HepG2 (cell line): ENCODE data around the gene SFXN5. TPM values are rescaled to one million over a fixed set of nuclear protein-coding genes. Genes with fewer than 3 reads are reported as not detected.

Source experiments
- ATAC-seq: fragments of 200-7000 bp; cut with Tn5 transposase; 3 replicates; pipeline ENCODE4 v1.9.1; 2020; ENCODE audit warnings: mild to moderate bottlenecking, moderate library complexity
- BruUV-seq: library from RNA; stranded (reverse); fragments of 400-500 nt; replicated peaks from 2 replicates; lab custom pipeline; 2021; lab: Mats Ljungman, UMichigan
- CTCF ChIA-PET: fragments of 300-600 bp; formaldehyde crosslinking; extraction: SDS; loops from one replicate; lab custom pipeline; 2021; ENCODE audit warnings: low total read pairs, inconsistent platforms, low intra/inter-chr PET ratio; lab: Yijun Ruan, JAX
- POLR2A ChIA-PET: fragments of 350-600 bp; sonication (Branson Sonifier 250); formaldehyde crosslinking; loops from one replicate; lab custom pipeline; 2020; ENCODE audit warnings: antibody characterized with exemption, inconsistent platforms; lab: Yijun Ruan, JAX
- DNase-seq: peaks from one replicate; pipeline ENCODE4 v3.0.0-alpha.2; 2015; ENCODE audit warnings: low spot score
- FAIRE-seq: peaks from 3 replicates; lab custom pipeline; 2011; peaks lifted over from hg19 to GRCh38; lab: Jason Lieb, UNC
- H2AFZ ChIP-seq: one replicate; pipeline ENCODE4 v1.6.1; 2011; ENCODE audit warnings: low read length, inconsistent platforms
- H3K27ac ChIP-seq: fragments of 300-600 bp; 3 replicates; pipeline ENCODE4 v1.8.0; 2011; ENCODE audit warnings: mixed run types, mild to moderate bottlenecking, mixed read lengths, low read length, inconsistent platforms; ENCODE audit not compliant: insufficient read depth; ENCODE audit errors: extremely low read length
- H3K27me3 ChIP-seq, 2 experiments: fragments of 200-600 bp in 1 of 2; 2 replicates in 1 of 2; 3 replicates in 1 of 2; pipeline versions ENCODE4 v1.6.0 to v1.8.0; 2011; ENCODE audit warnings: low read length in 2 of 2, mild to moderate bottlenecking in 2 of 2, moderate library complexity in 2 of 2, inconsistent platforms in 1 of 2; ENCODE audit not compliant: insufficient read depth in 2 of 2, control insufficient read depth in 1 of 2
- H3K36me3 ChIP-seq, 2 experiments: fragments of 200-600 bp in 1 of 2; replicated peaks in 1 of 2; 2 replicates in 1 of 2; 3 replicates in 1 of 2; pipeline versions ENCODE4 v1.5.1 to v1.8.0; 2011; ENCODE audit warnings: low read length in 2 of 2, inconsistent platforms in 1 of 2; ENCODE audit not compliant: insufficient read depth in 2 of 2, control insufficient read depth in 1 of 2
- H3K4me1 ChIP-seq: 2 replicates; pipeline ENCODE4 v1.5.1; 2012; ENCODE audit warnings: low read length, inconsistent platforms; ENCODE audit not compliant: insufficient read depth
- H3K4me2 ChIP-seq: 2 replicates; pipeline ENCODE4 v1.6.0; 2011; ENCODE audit warnings: low read depth, low read length, inconsistent platforms
- H3K4me3 ChIP-seq, 3 experiments: fragments of 200-600 bp in 1 of 3; sonication (generic), shearing (Covaris generic) in 1 of 3; replicated peaks in 1 of 3; 2 replicates each; pipeline ENCODE4 v1.5.1; 2011 to 2016; ENCODE audit warnings: low read length in 3 of 3, inconsistent platforms in 2 of 3, low read depth in 2 of 3, mild to moderate bottlenecking in 2 of 3, control low read depth in 1 of 3, mixed read lengths in 1 of 3; ENCODE audit not compliant: insufficient read depth in 1 of 3
- H3K79me2 ChIP-seq: one replicate; pipeline ENCODE4 v1.6.1; 2011; ENCODE audit warnings: low read length, inconsistent platforms; ENCODE audit not compliant: insufficient read depth
- H3K9ac ChIP-seq: 2 replicates; pipeline ENCODE4 v1.6.0; 2011; ENCODE audit warnings: mild to moderate bottlenecking, low read depth, low read length, inconsistent platforms; ENCODE audit not compliant: insufficient read depth
- H3K9me3 ChIP-seq: 2 replicates; pipeline ENCODE4 v1.5.1; 2012; ENCODE audit warnings: mild to moderate bottlenecking, low read length
- H4K20me1 ChIP-seq: 2 replicates; pipeline ENCODE4 v1.6.0; 2011; ENCODE audit warnings: inconsistent platforms, mild to moderate bottlenecking, low read length, moderate library complexity; ENCODE audit not compliant: insufficient read depth
- GABPB1 ChIP-seq: IDR thresholded peaks from 2 replicates; pipeline ENCODE4 v1.6.1; 2016; ENCODE audit warnings: mild to moderate bottlenecking, missing genetic modification reagents, moderate library complexity, missing compliant biosample characterization
- HNRNPLL ChIP-seq: fragments of 200-400 bp; formaldehyde crosslinking; IDR thresholded peaks from 2 replicates; pipeline ENCODE4 v1.6.1; 2017; ENCODE audit warnings: mild to moderate bottlenecking, low read depth, low read length; ENCODE audit not compliant: poor library complexity, severe bottlenecking
- PCBP1 ChIP-seq: fragments of 200-400 bp; formaldehyde crosslinking; IDR thresholded peaks from 2 replicates; pipeline ENCODE4 v1.6.1; 2017; ENCODE audit warnings: mild to moderate bottlenecking, low read depth, low read length, borderline replicate concordance
- PHF8 ChIP-seq: sonication (generic); formaldehyde crosslinking; IDR thresholded peaks from 2 replicates; pipeline ENCODE4 v1.5.0; 2020; ENCODE audit warnings: missing genetic modification reagents
- TCF12 ChIP-seq, 2 experiments: fragments of 450-650 bp in 1 of 2; sonication (generic) in 1 of 2; formaldehyde crosslinking in 1 of 2; IDR thresholded peaks; 2 replicates each; pipeline versions ENCODE4 v1.6.1 to v1.8.0; 2017 to 2022; ENCODE audit warnings: antibody characterized with exemption in 1 of 2, mild to moderate bottlenecking in 1 of 2, missing genetic modification reagents in 1 of 2, moderate library complexity in 1 of 2
- TERF1 ChIP-seq: sonication (generic); formaldehyde crosslinking; IDR thresholded peaks from 2 replicates; pipeline ENCODE4 v1.8.0; 2022; ENCODE audit warnings: mild to moderate bottlenecking, missing genetic modification reagents, moderate library complexity
- ZHX1 ChIP-seq: sonication (generic); formaldehyde crosslinking; IDR thresholded peaks from 2 replicates; pipeline ENCODE4 v1.8.1; 2022; ENCODE audit warnings: low read depth, mild to moderate bottlenecking, missing genetic modification reagents
- ZKSCAN8 ChIP-seq: IDR thresholded peaks from 2 replicates; pipeline ENCODE4 v1.6.1; 2016; ENCODE audit warnings: borderline replicate concordance, missing genetic modification reagents, missing compliant biosample characterization
- ZNF17 ChIP-seq: sonication (generic); formaldehyde crosslinking; IDR thresholded peaks from 2 replicates; pipeline ENCODE4 v1.5.0; 2020; ENCODE audit warnings: mild to moderate bottlenecking, missing genetic modification reagents
- ZNF256 ChIP-seq: sonication (generic); formaldehyde crosslinking; conservative IDR thresholded peaks from 2 replicates; pipeline ENCODE4 v1.4.0; 2020; ENCODE audit warnings: missing genetic modification reagents
- ZNF382 ChIP-seq: sonication (generic); formaldehyde crosslinking; IDR thresholded peaks from 2 replicates; pipeline ENCODE4 v1.5.0; 2020; ENCODE audit warnings: missing genetic modification reagents, mild to moderate bottlenecking, borderline replicate concordance
- ZNF567 ChIP-seq: sonication (generic); formaldehyde crosslinking; IDR thresholded peaks from 2 replicates; pipeline ENCODE4 v1.8.1; 2023; ENCODE audit warnings: mild to moderate bottlenecking, missing genetic modification reagents, borderline replicate concordance
- WGBS: methylation state at CpG from one replicate; pipeline ENCODE4 v1.1.6; 2017; ENCODE audit warnings: low lambda C conversion rate; 5-methylcytosine and 5-hydroxymethylcytosine counted together
- in situ Hi-C: cut with HindIII; loops from 2 replicates; pipeline ENCODE4 v1.10.0; 2017; ENCODE audit warnings: low pct_unique_long_range_greater_than_20kb; ENCODE audit not compliant: extremely low pct_ligation_motif_present
- intact Hi-C: fragments of 100-400 bp; cut with micrococcal nuclease; formaldehyde crosslinking; loops from one replicate; pipeline ENCODE4 v1.10.0; 2022; ENCODE audit not compliant: unreplicated experiment
- polyA plus RNA-seq, 8 experiments: library from polyadenylated mRNA; depleted of rRNA in 3 of 8; stranded (reverse) in 7 of 8; unstranded in 1 of 8; fragments of >200 nt; fragmentation: Illumina TruSeq in 4 of 8; extraction: Trizol in 4 of 8; gene quantifications; 2 replicates each; pipeline versions ENCODE4 v1.2.1 to v1.2.3, GENCODE V29; 2011 to 2016; ENCODE audit warnings: low read depth in 4 of 8, missing spikeins in 1 of 8, mixed read lengths in 1 of 8; ENCODE audit not compliant: insufficient read depth in 1 of 8
- total RNA-seq, 5 experiments: library from RNA; depleted of rRNA; stranded (reverse); fragments of >200 nt; fragmentation: Illumina TruSeq; extraction: Trizol; gene quantifications; 2 replicates each; pipeline ENCODE4 v1.2.3, GENCODE V29; 2016; ENCODE audit warnings: low read depth in 1 of 5
- TF ChIP-seq, protein P1 (sequence below): sonication (generic); formaldehyde crosslinking; IDR thresholded peaks from 2 replicates; pipeline ENCODE4 v1.4.0; 2020; ENCODE audit warnings: missing genetic modification reagents, borderline replicate concordance

SFXN5 gene
- total and polyA plus RNA-seq, 2 of the 13 experiments (the other 11 are each of a cell fraction or from before 2014, with no cell fraction given) = 34.9 to 37.4 TPM

- H3K36me3 ChIP-seq = peaks cover 2 to 34% of the 10 kb centered on the region in 2 experiments
- ATAC-seq (no peak), FAIRE-seq (no peak), DNase-seq (no peak)
- intact Hi-C loops (loop anchor here (1.0 kb wide), 1 partner anchor 79 kb away; no protein-coding TSS in a partner anchor), in situ Hi-C loops (no loop called here)
- H3K4me1 ChIP-seq = no peaks in the 10 kb centered on the region
- no peak overlapping the region for H3K4me2 ChIP-seq
- no peak overlapping the region for H3K4me3 ChIP-seq
- no peak overlapping the region for H2AFZ ChIP-seq
- WGBS = 96% methylated on average over 10 of the region's 12 CpGs
- H3K79me2 ChIP-seq = no peaks in the 10 kb centered on the region
- H3K27me3 ChIP-seq = no peaks in the 10 kb centered on the region
- BruUV-seq = no TSS peak
- no peak for TF ChIP-seq PHF8 (CRISPR knock-in tag)
- no peak for TF ChIP-seq ZNF17 (CRISPR knock-in tag)
- TF ChIP-seq HNRNPLL = no peak
- no peak for TF ChIP-seq ZNF567 (CRISPR knock-in tag)
- TF ChIP-seq GABPB1 (CRISPR knock-in tag) = no peak
- TF ChIP-seq ZNF256 (CRISPR knock-in tag) = no peak
- TF ChIP-seq ZHX1 = no peak
- no peak for TF ChIP-seq TCF12 (IDR thresholded peaks at IDR 0.05)
- TF ChIP-seq TCF12 (CRISPR knock-in tag; IDR thresholded peaks at IDR 0.05) = no peak
- TF ChIP-seq PCBP1 = no peak
- TF ChIP-seq, protein P1, sequence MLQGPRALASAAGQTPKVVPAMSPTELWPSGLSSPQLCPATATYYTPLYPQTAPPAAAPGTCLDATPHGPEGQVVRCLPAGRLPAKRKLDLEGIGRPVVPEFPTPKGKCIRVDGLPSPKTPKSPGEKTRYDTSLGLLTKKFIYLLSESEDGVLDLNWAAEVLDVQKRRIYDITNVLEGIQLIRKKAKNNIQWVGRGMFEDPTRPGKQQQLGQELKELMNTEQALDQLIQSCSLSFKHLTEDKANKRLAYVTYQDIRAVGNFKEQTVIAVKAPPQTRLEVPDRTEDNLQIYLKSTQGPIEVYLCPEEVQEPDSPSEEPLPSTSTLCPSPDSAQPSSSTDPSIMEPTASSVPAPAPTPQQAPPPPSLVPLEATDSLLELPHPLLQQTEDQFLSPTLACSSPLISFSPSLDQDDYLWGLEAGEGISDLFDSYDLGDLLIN (CRISPR knock-in tag) = no peak
- no peak for TF ChIP-seq ZKSCAN8
- TF ChIP-seq TERF1 (CRISPR knock-in tag) = no peak
- no peak for TF ChIP-seq ZNF382 (CRISPR knock-in tag)
- ChIA-PET CTCF (interaction anchor here (2.3 kb wide), 1 partner anchor 80 kb away, joined by 22 read pairs; no protein-coding TSS in a partner anchor), POLR2A (no interaction called here)
- peaks cover 4% of the 10 kb centered on the region; the same call in 1 of the 2 replicates for H4K20me1 ChIP-seq
- no peak overlapping the region for H3K27ac ChIP-seq
- H3K9me3 ChIP-seq = no peaks in the 10 kb centered on the region
- H3K9ac ChIP-seq = no peak overlapping the region
These were observed 99.0 kb downstream of the SFXN5 start for GRCh38 chr2:72972352-72973136.
